Ecto neural progenitor cell (in vitro differentiated cells): ENCODE results near the gene NUAK1.

ENCODE experiments used
- DNase-seq: peaks from one replicate; pipeline ENCODE4 v3.0.0-alpha.2; 2018; ENCODE audit warnings: low spot score

NUAK1 gene

GRCh38 chr12:106082216-106083175 is 56.3 kb downstream of the NUAK1 start:
- no peak for DNase-seq

GRCh38 chr12:106081606-106082005 is 57.1 kb downstream of the NUAK1 start:
- DNase-seq = no peak

DNA sequence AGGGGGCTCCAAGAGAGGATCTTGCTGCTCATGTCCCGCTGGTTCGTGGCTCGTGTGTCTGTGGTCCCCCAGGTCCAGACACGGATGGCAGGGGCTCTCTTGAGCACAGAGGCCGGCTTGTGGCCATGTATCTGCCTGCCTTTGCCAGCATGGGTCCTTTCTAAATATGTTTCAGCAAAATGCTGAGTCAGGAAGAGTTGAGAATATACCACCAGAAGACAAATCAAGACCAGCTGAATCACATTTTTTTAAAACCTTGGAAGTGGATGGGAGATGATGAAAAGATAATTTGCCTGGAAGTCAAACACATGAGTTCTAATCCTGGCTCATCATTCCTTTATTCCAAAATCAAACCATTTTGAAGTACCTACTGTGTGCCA is 58.0 kb downstream of the NUAK1 start:
- DNase-seq = no peak

- DNase-seq = peak; percentile 58
These were observed 58.5 kb downstream of the NUAK1 start for GRCh38 chr12:106080041-106080790.

DNA sequence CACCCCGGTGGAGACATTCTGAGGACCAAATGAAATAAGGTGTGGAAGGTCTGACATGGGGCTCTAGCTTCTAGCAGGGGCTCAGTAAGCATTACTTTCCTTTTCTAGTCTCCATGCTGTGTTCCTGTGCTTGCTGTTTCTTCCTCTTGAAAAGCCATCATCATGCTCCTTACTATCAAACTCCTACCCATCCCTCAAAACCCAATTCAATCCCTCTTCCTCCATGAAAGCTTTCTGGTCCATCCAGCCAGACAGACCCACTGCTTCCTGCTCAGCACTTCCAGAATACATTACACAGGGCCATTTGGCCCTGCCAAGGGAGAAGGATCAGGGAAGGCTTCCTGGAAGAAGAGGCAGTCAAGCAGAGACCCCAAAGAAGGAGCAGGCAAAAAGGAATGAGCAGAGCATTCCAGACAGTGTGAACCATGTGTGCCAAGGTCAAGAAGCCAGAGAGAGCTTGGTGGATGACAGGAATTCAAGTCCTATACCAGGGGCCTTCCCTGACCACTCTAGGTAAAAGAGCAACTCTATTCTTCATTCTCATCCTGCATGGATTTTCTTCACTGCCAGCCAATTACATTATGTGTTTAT is 59.5 kb downstream of the NUAK1 start:
- no peak for DNase-seq

DNA sequence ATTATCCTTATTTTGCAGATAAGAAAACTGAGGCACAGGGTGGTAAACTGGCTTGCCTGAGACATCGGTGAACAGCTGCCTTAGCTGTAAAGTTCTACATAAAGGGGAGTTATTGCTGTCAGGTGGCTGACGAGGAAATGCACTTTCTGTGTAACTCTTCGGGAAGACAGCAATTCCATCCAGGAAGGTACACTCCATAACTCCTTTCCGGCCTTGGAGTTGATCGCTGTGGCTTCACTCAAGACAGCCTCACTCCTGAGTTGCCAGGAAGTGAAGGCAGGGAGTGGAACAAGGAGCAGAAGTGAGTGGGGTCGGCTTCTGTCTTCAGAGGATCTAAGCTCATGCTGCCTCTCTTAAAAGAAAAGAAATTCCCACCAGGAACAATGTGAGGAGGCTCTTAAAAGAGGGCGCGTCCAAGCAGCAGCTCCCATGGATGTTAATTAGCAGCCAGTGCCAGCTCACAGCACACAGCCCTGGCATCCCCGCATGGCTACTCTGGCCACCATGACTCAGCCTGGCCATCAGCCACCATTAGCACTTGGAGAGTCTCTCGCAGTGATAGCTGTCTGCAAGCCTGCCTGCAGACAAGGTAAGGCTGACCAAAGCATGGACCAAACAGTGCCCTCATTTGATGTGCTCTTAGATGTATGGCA is 60.3 kb downstream of the NUAK1 start:
- no peak for DNase-seq

DNA sequence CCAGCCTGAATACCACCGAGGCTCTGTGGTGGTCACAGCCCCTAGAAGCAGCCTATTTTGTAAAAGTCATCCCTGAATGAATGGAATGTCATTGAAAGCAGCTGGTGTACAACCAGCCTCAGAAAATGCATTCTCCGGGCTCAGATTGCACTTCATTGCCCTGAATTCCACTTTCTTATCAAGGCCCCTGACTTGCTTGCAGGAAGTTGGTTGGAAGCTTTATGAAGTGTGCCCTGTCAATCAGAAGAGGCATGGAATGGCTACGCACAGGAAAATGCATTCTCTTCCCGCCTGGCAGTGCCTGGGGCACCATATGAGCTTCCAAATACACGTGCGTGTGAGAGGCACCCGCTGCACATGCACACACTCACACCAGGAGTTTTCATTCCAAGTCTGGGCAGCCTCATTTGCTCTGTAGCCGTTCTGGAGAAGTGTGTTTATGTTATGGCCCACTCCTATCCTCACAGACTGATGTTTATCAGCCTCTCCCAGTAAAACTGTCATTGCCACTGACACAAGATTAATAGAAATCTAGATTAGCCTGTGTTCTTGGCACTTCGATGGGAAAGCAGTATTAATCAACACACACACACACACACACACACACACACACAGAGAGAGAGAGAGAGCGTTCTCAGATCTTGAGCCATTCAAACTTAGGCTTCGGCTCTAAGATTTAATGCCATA is 63.9 kb downstream of the NUAK1 start:
- no peak for DNase-seq

DNA sequence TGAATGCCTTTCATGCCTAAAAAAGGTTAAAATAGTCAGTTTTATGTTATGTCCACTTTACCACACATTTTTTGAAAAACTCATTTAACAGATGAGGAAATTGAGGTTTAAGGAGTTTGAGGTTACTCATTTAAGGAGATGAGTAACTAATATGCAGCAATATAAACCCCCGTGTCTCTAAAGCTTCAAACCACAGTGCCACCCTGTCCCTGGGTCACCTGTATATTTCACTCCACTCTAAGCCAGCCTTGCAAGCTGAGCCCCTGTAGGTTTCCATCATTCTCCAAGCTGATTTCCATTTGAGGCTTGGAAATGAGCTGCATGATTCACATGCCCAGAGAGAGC is 64.4 kb downstream of the NUAK1 start:
- DNase-seq = no peak

GRCh38 chr12:106073179-106073578 is 65.6 kb downstream of the NUAK1 start:
- DNase-seq = no peak

- DNase-seq = no peak
These were observed 66.0 kb downstream of the NUAK1 start for GRCh38 chr12:106072751-106073150.

GRCh38 chr12:106071686-106072085 is 67.1 kb downstream of the NUAK1 start:
- DNase-seq = no peak

DNA sequence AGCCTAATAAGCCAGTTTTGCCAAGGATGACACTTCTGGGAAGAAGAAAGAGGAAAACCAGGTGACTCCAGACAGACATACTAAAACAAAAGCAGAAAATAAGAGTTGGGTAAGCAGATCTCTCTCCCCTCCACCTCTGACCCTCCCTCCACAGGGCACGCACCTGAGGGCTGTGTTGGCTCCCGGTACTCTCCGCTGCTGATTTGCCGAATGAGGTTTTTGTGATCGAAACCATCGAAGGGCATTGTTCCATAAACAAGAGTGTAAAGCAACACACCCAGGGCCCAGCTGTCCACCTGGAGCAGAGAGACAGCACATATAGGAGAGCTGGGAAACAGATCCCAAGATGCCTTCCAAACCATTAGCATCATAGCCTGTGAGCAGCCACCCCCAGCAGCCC is 68.1 kb downstream of the NUAK1 start:
- DNase-seq = no peak

DNA sequence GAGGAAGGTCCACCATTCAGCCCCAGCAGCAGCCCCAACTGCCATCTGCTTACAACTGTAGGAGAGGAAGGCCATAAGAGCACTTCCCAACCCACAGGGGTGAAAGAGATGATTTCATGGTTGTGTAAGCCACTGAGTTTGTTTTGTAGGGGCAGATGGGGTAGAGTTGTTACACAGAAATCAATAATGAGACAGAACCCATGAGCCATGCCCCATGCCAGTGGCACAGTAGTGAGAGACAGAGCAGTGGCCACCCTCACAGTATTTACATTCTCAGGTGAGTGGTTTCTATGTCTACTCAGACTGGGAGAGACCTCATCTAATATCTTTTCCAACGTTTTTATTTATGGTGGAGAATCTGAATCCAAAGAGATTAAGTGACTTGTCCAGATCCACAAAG is 68.6 kb downstream of the NUAK1 start:
- DNase-seq = no peak

GRCh38 chr12:106068296-106068695 is 70.5 kb downstream of the NUAK1 start:
- peak; percentile 24 for DNase-seq

GRCh38 chr12:106067606-106068205 is 71.0 kb downstream of the NUAK1 start:
- DNase-seq = peak; percentile 45

GRCh38 chr12:106066726-106067325 is 71.9 kb downstream of the NUAK1 start:
- peak; percentile 41 for DNase-seq

- peak; percentile 21 for DNase-seq
These were observed 72.6 kb downstream of the NUAK1 start for GRCh38 chr12:106066051-106066705.

DNA sequence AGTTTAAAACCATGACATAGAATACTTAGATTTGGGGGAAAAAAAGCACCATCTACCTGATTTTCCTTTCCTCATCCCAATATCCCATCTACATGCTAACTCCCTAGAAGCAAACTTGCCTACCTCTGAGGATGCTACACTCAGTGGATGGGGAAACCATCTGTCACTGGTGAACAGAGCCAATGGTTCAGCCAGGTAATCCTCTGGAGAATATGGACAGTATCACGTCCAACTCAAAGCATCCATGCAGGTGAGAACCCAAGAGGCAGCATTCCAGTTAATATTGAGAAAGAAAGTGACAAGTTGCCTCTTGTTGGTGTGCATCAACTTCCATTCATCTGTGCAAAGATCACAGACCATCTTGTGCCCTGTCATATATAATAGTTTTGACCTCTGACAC is 73.2 kb downstream of the NUAK1 start:
- DNase-seq = peak; percentile 17

DNA sequence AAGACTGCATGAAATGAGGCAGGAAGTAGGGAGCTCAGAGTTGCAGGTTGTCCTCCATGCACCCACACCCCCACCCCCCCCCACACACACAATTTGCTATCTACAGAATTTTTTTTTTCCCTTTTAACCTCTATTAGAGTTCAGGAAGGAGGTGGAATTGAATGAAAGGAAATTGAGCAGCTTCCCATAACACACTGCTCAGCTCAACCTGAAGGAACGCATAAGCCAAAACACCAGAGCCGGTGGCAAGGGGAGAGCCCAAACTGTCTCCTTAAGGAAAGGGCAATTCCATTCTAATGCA is 74.1 kb downstream of the NUAK1 start:
- no peak for DNase-seq
